Liver (tissue), 9 donors: ENCODE data around the gene CDRT4. TPM values are rescaled to one million over a fixed set of nuclear protein-coding genes. Genes with fewer than 3 reads are reported as not detected.

Experiments used
- DNase-seq: peaks from one replicate; pipeline ENCODE4 v3.0.0-alpha.2; 2017; ENCODE audit warnings: low spot score
- H3K27ac ChIP-seq, 2 donors: one replicate each; pipeline ENCODE4 v1.7.0; 2013; ENCODE audit warnings: inconsistent platforms in 2 of 2, low read length in 2 of 2, control low read depth in 1 of 2, low read depth in 1 of 2, mild to moderate bottlenecking in 1 of 2
- H3K27me3 ChIP-seq, 4 donors: one replicate each; pipeline versions ENCODE4 v1.6.1 to v1.7.0; 2013; ENCODE audit warnings: low read length in 3 of 4, inconsistent platforms in 1 of 4, mild to moderate bottlenecking in 1 of 4, moderate library complexity in 1 of 4; ENCODE audit not compliant: control insufficient read depth in 4 of 4, insufficient read depth in 4 of 4
- H3K36me3 ChIP-seq, 4 donors: one replicate each; pipeline versions ENCODE4 v1.6.1 to v1.7.0; 2013; ENCODE audit warnings: low read length in 3 of 4, mild to moderate bottlenecking in 3 of 4, low read depth in 1 of 4, moderate library complexity in 1 of 4; ENCODE audit not compliant: control insufficient read depth in 4 of 4, insufficient read depth in 3 of 4
- H3K4me1 ChIP-seq, 4 donors: one replicate each; pipeline versions ENCODE4 v1.6.1 to v1.7.0; 2013; ENCODE audit warnings: low read length in 3 of 4, mild to moderate bottlenecking in 3 of 4, moderate library complexity in 1 of 4; ENCODE audit not compliant: control insufficient read depth in 4 of 4, insufficient read depth in 4 of 4
- H3K4me3 ChIP-seq, 3 donors: one replicate each; pipeline versions ENCODE4 v1.6.1 to v1.7.0; 2013; ENCODE audit warnings: low read length in 3 of 3, control low read depth in 1 of 3, low read depth in 1 of 3, mild to moderate bottlenecking in 1 of 3
- H3K9ac ChIP-seq, 2 donors: one replicate each; pipeline ENCODE4 v1.7.0; 2013; ENCODE audit warnings: low read length in 2 of 2, mild to moderate bottlenecking in 2 of 2, moderate library complexity in 2 of 2, control low read depth in 1 of 2, low read depth in 1 of 2
- H3K9me3 ChIP-seq, 4 donors: one replicate each; pipeline versions ENCODE4 v1.6.1 to v1.7.0; 2013; ENCODE audit warnings: low read length in 3 of 4; ENCODE audit not compliant: control insufficient read depth in 4 of 4
- EGR1 ChIP-seq, 2 donors: IDR thresholded peaks; 2 replicates each; pipeline ENCODE4 v1.6.1; 2016 to 2018; ENCODE audit warnings: antibody characterized with exemption in 2 of 2, low read depth in 2 of 2
- FOXA1 ChIP-seq: IDR thresholded peaks from 2 replicates; pipeline ENCODE4 v1.6.1; 2016; ENCODE audit warnings: antibody characterized with exemption
- FOXA2 ChIP-seq: IDR thresholded peaks from 2 replicates; pipeline ENCODE4 v1.6.1; 2016; ENCODE audit warnings: antibody characterized with exemption
- GABPA ChIP-seq, 2 donors: IDR thresholded peaks in 1 of 2; conservative IDR thresholded peaks in 1 of 2; 2 replicates each; pipeline ENCODE4 v1.6.1; 2016; ENCODE audit warnings: antibody characterized with exemption in 2 of 2, mild to moderate bottlenecking in 1 of 2, moderate library complexity in 1 of 2
- HNF4A ChIP-seq, 2 donors: conservative IDR thresholded peaks; 2 replicates each; pipeline ENCODE4 v1.6.1; 2016; ENCODE audit warnings: antibody characterized with exemption in 2 of 2, mild to moderate bottlenecking in 2 of 2
- JUND ChIP-seq, 2 donors: IDR thresholded peaks; 2 replicates each; pipeline ENCODE4 v1.6.1; 2016; ENCODE audit warnings: antibody characterized with exemption in 2 of 2
- NR2F2 ChIP-seq: IDR thresholded peaks from 2 replicates; pipeline ENCODE4 v1.6.1; 2016; ENCODE audit warnings: antibody characterized with exemption
- RAD21 ChIP-seq, 2 donors: IDR thresholded peaks; 2 replicates each; pipeline ENCODE4 v1.6.1; 2016; ENCODE audit warnings: antibody characterized with exemption in 2 of 2, mild to moderate bottlenecking in 2 of 2
- RXRA ChIP-seq, 2 donors: IDR thresholded peaks; 2 replicates each; pipeline ENCODE4 v1.6.1; 2017 to 2018; ENCODE audit warnings: antibody characterized with exemption in 2 of 2, mild to moderate bottlenecking in 1 of 2
- SP1 ChIP-seq: IDR thresholded peaks from 2 replicates; pipeline ENCODE4 v1.6.1; 2018; ENCODE audit warnings: antibody characterized with exemption, mild to moderate bottlenecking
- TAF1 ChIP-seq: conservative IDR thresholded peaks from 2 replicates; pipeline ENCODE4 v1.6.1; 2016; ENCODE audit warnings: antibody characterized with exemption, mild to moderate bottlenecking
- YY1 ChIP-seq: IDR thresholded peaks from 2 replicates; pipeline ENCODE4 v1.6.1; 2016; ENCODE audit warnings: antibody characterized with exemption, mild to moderate bottlenecking
- WGBS: extraction: QIAGEN DNeasy Blood & Tissue Kit; methylation state at CpG from one replicate; pipeline ENCODE4 v1.1.7; 2013; 5-methylcytosine and 5-hydroxymethylcytosine counted together
- polyA plus RNA-seq, 2 donors: library from polyadenylated mRNA; stranded (reverse) in 1 of 2; unstranded in 1 of 2; fragments of 200-250 nt in 1 of 2; fragments of >200 nt in 1 of 2; fragmentation: Nextera tagmentation in 1 of 2; extraction: Ambion mirVana in 1 of 2; gene quantifications; one replicate each; pipeline versions ENCODE4 v1.2.1 to v1.2.3, GENCODE V29; 2013 to 2015
- total RNA-seq, 2 donors: library from RNA; depleted of rRNA; stranded (reverse); fragments of >200 nt; gene quantifications; one replicate each; pipeline ENCODE4 v1.2.3, GENCODE V29; 2014
- TF ChIP-seq, protein P1 (sequence below): IDR thresholded peaks from 2 replicates; pipeline ENCODE4 v1.6.1; 2016; ENCODE audit warnings: antibody characterized with exemption
- TF ChIP-seq, protein P2 (sequence below): IDR thresholded peaks from 2 replicates; pipeline ENCODE4 v1.6.1; 2016; ENCODE audit warnings: antibody characterized with exemption, mild to moderate bottlenecking
- TF ChIP-seq, protein P3 (sequence below): IDR thresholded peaks from 2 replicates; pipeline ENCODE4 v1.6.1; 2016; ENCODE audit warnings: antibody characterized with exemption
- TF ChIP-seq, protein P4 (sequence below): fragments of 150-350 bp; IDR thresholded peaks from 2 replicates; pipeline ENCODE4 v1.5.1; 2017; ENCODE audit warnings: improper control_type of control experiment, low read depth, low read length; ENCODE audit not compliant: missing input control
- TF ChIP-seq, protein P5 (sequence below): IDR thresholded peaks from 2 replicates; pipeline ENCODE4 v1.6.1; 2016; ENCODE audit warnings: antibody characterized with exemption
- donor health status: healthy.
- donor health status: healthy.
- donor health status: healthy.
- donor health status: healthy.
- donor health status: healthy.

The CDRT4 gene
- total and polyA plus RNA-seq, 4 donors, result 0.43 to 3.3 (median 1.8) TPM; not detected in 1

DNA sequence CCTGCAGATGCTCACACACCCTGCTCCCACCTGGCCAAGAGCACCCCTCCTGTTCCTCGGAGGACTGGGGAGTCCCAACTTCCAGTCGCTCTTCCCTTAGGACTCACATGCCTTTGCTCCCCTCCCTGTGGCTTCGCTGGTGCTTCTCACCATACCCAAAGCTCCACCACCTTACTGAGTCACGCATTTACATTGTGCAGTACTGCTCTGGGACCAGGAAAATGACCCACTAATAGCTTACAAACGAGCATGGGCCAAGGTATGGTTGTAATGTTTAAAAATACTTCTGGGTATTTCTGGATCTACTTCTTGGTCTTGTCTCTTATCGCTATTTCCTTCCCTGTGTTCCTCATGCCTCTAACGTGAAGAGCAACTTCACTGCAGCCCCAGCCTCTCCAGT is 41.0 kb upstream of the CDRT4 start:
- Histone ChIP-seq H3K4me3 (no peak overlapping the region), H3K27ac (no peak overlapping the region), H3K27me3 (no peaks in the 10 kb centered on the region), H3K9me3 (no peaks in the 10 kb centered on the region), H3K9ac (no peak overlapping the region), H3K4me1 (no peaks in the 10 kb centered on the region), H3K36me3 (peaks cover 0 to 1% (median 0%) of the 10 kb centered on the region in 4 donors)
- 85% methylated on average over 7 of the region's 7 CpGs for WGBS
- TF ChIP-seq NR2F2, result no peak
- TF ChIP-seq TAF1, result no peak
- TF ChIP-seq, protein P1, sequence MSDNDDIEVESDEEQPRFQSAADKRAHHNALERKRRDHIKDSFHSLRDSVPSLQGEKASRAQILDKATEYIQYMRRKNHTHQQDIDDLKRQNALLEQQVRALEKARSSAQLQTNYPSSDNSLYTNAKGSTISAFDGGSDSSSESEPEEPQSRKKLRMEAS, result no peak
- TF ChIP-seq FOXA2, result no peak
- TF ChIP-seq EGR1 (IDR thresholded peaks at IDR 0.05; ENCODE audit: low read depth in 2 of 2), result no peak
- TF ChIP-seq, protein P2, sequence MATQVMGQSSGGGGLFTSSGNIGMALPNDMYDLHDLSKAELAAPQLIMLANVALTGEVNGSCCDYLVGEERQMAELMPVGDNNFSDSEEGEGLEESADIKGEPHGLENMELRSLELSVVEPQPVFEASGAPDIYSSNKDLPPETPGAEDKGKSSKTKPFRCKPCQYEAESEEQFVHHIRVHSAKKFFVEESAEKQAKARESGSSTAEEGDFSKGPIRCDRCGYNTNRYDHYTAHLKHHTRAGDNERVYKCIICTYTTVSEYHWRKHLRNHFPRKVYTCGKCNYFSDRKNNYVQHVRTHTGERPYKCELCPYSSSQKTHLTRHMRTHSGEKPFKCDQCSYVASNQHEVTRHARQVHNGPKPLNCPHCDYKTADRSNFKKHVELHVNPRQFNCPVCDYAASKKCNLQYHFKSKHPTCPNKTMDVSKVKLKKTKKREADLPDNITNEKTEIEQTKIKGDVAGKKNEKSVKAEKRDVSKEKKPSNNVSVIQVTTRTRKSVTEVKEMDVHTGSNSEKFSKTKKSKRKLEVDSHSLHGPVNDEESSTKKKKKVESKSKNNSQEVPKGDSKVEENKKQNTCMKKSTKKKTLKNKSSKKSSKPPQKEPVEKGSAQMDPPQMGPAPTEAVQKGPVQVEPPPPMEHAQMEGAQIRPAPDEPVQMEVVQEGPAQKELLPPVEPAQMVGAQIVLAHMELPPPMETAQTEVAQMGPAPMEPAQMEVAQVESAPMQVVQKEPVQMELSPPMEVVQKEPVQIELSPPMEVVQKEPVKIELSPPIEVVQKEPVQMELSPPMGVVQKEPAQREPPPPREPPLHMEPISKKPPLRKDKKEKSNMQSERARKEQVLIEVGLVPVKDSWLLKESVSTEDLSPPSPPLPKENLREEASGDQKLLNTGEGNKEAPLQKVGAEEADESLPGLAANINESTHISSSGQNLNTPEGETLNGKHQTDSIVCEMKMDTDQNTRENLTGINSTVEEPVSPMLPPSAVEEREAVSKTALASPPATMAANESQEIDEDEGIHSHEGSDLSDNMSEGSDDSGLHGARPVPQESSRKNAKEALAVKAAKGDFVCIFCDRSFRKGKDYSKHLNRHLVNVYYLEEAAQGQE, result no peak
- no peak for TF ChIP-seq YY1
- no peak for TF ChIP-seq GABPA (IDR thresholded peaks at IDR 0.05 in 1 of 2, conservative IDR thresholded peaks at IDR 0.05 in 1 of 2)
- no peak for TF ChIP-seq JUND (IDR thresholded peaks at IDR 0.05)
- no peak for TF ChIP-seq FOXA1
- no peak for TF ChIP-seq HNF4A (conservative IDR thresholded peaks at IDR 0.05)
- TF ChIP-seq, protein P3, sequence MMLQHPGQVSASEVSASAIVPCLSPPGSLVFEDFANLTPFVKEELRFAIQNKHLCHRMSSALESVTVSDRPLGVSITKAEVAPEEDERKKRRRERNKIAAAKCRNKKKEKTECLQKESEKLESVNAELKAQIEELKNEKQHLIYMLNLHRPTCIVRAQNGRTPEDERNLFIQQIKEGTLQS, result no peak
- TF ChIP-seq, protein P4, sequence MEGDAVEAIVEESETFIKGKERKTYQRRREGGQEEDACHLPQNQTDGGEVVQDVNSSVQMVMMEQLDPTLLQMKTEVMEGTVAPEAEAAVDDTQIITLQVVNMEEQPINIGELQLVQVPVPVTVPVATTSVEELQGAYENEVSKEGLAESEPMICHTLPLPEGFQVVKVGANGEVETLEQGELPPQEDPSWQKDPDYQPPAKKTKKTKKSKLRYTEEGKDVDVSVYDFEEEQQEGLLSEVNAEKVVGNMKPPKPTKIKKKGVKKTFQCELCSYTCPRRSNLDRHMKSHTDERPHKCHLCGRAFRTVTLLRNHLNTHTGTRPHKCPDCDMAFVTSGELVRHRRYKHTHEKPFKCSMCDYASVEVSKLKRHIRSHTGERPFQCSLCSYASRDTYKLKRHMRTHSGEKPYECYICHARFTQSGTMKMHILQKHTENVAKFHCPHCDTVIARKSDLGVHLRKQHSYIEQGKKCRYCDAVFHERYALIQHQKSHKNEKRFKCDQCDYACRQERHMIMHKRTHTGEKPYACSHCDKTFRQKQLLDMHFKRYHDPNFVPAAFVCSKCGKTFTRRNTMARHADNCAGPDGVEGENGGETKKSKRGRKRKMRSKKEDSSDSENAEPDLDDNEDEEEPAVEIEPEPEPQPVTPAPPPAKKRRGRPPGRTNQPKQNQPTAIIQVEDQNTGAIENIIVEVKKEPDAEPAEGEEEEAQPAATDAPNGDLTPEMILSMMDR, result no peak
- TF ChIP-seq RXRA (IDR thresholded peaks at IDR 0.05), result no peak
- TF ChIP-seq, protein P5, sequence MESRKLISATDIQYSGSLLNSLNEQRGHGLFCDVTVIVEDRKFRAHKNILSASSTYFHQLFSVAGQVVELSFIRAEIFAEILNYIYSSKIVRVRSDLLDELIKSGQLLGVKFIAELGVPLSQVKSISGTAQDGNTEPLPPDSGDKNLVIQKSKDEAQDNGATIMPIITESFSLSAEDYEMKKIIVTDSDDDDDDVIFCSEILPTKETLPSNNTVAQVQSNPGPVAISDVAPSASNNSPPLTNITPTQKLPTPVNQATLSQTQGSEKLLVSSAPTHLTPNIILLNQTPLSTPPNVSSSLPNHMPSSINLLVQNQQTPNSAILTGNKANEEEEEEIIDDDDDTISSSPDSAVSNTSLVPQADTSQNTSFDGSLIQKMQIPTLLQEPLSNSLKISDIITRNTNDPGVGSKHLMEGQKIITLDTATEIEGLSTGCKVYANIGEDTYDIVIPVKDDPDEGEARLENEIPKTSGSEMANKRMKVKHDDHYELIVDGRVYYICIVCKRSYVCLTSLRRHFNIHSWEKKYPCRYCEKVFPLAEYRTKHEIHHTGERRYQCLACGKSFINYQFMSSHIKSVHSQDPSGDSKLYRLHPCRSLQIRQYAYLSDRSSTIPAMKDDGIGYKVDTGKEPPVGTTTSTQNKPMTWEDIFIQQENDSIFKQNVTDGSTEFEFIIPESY, result no peak
- TF ChIP-seq SP1, result no peak
- no peak for TF ChIP-seq RAD21 (IDR thresholded peaks at IDR 0.05)
- no peak for DNase-seq
